Head of caudate nucleus (tissue), 42 donors: ENCODE results near the gene SYNE3.

Source experiments
- DNase-seq, 42 donors: peaks; one replicate each; pipeline versions ENCODE4 v3.0.0 to v3.0.0-alpha.2; 2020 to 2021; ENCODE audit warnings: mixed read lengths in 7 of 42
- intact Hi-C: fragments of 100-400 bp; cut with DNase I; formaldehyde crosslinking; loops from one replicate; pipeline ENCODE4 v1.15.0; 2022

SYNE3 gene

GRCh38 chr14:95527387-95528002, 11.0 kb upstream of the SYNE3 start:
- intact Hi-C loops: loop anchor here (2.0 kb wide), 1 partner anchor 85 kb away; no protein-coding TSS in a partner anchor
- DNase-seq: peak in 30 of 42 donors; percentile 39 to 90 (median 69)

DNA sequence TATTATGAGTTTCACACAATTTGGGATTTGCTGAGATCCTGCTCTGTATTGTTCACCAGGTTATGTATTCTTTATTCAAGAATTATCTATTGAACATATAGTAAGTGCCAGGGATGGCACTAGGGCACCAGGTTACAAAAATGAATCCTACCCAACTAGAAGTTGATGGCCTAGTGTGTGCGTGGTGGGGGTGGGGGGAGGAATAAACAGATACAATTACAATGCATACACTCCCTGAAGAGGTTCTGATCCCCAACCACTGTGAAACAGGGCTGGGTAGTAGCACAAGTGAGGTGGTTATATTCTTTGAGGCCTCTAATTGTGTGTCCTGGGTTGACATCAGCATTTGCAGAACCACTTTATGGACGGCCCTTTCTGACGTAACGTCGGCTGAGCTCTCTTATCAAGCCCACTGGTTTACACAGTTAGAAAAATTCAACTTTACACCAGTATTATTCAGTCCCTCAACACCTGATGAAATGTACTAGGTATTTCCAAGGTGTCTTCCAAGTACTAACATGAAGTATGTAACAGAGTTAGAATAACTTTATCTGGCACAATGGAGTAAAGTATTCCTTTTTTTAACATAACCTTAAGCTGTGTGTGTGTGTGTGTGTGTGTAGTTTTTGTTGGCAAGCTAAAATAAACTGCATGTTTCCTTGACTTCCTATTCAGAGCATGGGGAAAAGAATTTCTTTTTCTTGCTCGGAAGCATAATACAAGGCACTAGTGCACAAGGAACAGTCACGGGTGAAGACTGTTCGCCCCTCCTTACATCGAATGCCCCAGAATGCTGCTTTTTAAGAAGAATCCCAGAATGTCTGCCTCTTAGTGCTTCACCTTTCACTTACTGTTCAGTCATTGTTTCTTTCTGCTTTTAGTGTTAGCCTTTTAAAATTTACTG, 10.3 kb upstream of the SYNE3 start:
- intact Hi-C loops: loop anchor here (2.0 kb wide), 1 partner anchor 84 kb away; no protein-coding TSS in a partner anchor
- peak in 1 of 42 donors; percentile 7 for DNase-seq

DNA sequence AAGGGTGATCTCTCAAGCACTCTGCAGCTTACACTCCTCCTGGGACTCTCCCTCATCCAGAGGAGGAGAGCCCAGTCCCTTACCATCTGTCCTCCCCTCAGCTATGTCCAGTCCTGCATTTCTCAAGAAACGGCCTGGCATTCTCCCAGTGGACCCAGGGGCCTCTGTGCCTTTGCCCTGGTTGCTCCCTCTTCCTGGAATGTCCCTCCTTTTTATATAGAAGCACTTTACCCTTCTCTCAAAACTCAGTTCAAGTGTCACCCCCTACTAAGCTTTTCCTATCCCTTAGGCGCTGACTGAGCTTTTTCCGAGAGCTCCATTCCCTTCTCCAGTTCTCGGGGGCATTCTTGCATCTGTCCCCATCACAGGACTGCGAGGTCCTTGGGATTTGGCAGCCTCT, 9.5 kb upstream of the SYNE3 start:
- intact Hi-C loops: loop anchor here (2.0 kb wide), 1 partner anchor 83 kb away; no protein-coding TSS in a partner anchor
- DNase-seq: peak in 1 of 42 donors; percentile 3

GRCh38 chr14:95524706-95525512, 8.5 kb upstream of the SYNE3 start:
- DNase-seq: peak in 2 of 42 donors; percentile 2 to 7
- intact Hi-C loops: no loop called here

- peak in 4 of 42 donors; percentile 15 to 46 (median 30) for DNase-seq
- intact Hi-C loops: no loop called here
Measured at GRCh38 chr14:95523815-95524448, 7.5 kb upstream of the SYNE3 start.

DNA sequence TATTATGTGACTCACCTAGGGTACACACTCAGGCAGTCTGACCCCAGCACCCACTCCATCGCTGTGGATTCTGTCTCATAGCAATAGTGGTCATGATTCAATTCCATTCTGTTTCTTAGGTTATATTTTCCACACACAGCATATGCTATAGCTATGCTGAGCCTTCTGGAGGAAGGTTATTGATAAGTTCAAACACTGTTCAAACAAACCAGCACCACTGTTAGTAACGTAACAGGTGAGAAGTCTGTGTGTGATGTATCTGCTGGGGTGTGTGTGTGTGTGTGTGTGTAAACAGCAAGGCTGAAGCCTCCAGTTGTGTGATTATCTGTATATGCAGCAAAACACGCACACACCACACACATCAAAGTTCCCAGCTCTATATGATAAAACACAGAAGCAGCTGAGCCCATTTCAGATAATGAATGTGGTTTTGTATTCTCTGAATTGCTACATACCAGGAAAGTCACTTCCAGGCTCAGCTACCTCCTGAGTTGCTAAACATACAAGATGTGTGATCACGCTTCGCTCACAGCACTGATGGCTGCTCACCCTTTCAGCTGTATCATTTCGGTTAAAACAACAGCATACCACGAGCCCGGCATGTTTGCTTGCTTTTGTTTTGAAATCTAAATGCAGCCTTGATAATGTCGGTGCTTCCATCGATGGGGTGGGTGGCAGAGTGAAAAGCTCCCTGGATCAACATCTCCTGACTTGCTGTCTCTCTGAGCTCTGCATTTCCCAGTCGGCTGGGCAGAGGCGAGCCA, 6.8 kb upstream of the SYNE3 start:
- DNase-seq: peak in 4 of 42 donors; percentile 10 to 57 (median 27)
- intact Hi-C loops: no loop called here

DNA sequence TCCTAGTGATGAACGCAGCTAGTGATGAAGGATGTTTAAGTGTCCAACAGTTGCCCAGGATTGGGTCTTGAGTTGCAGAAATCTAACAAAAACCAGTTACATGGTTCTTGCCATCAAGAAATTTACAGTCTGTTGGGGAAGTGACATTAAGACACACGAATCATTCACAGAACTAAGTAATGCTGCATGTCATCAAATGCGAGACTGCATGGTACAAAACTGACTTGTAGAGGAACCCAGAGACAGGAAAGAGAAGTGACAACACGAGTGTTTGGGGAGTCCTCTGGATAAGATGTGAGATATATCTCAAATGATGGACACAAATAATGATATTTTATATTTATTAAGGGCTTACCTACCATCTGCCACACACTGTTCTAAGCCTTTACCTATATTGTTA, 6.1 kb upstream of the SYNE3 start:
- intact Hi-C loops: no loop called here

GRCh38 chr14:95522116-95522515, 5.7 kb upstream of the SYNE3 start:
- peak in 2 of 42 donors; percentile 9 to 38 for DNase-seq
- intact Hi-C loops: no loop called here

More for the DNA sequence above, 6.1 kb upstream of the SYNE3 start:
- DNase-seq: no peak

DNA sequence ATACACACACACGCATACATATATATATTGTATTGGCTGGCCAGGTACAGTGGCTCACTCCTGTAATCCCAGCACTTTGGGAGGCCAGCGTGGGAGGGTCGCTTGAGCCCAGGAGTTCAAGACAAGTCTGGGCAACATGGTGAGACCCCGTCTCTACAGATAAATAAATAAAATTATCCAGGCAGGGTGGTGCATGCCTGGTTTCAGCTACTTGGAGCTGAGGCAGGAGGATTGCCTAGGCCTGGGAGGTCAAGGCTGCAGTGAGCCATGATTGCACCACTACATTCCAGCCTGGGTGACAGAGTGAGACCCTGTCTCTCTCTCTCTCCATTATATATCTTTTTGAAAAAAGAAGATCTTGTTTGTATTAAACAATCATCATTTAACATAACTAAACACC, 4.6 kb upstream of the SYNE3 start:
- intact Hi-C loops: no loop called here
- DNase-seq: peak in 2 of 42 donors; percentile 0 to 16

- DNase-seq: peak in 5 of 42 donors; percentile 10 to 60 (median 52)
- intact Hi-C loops: no loop called here
Measured at GRCh38 chr14:95520346-95520745, 3.9 kb upstream of the SYNE3 start.

DNA sequence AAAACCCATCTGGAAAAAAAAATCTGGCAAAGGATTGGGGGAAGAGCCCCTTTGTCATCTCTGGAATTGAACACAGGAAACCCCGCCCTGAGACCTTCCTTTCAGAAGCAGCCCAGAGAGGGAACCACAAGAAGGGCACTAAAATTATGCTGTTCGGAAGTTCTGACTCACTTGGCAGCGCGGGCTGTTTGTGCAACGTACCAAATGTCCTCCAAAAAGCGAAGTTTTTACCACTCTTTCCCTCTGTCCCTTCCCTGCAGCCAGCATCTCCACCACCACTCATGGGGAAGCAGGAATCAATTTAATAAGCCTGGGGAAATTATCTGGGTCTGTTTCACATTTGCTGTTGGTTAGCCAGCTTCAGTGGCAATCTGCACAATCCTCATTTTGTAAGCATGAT, 3.2 kb upstream of the SYNE3 start:
- peak in 6 of 42 donors; percentile 10 to 70 (median 54) for DNase-seq
- intact Hi-C loops: no loop called here

DNA sequence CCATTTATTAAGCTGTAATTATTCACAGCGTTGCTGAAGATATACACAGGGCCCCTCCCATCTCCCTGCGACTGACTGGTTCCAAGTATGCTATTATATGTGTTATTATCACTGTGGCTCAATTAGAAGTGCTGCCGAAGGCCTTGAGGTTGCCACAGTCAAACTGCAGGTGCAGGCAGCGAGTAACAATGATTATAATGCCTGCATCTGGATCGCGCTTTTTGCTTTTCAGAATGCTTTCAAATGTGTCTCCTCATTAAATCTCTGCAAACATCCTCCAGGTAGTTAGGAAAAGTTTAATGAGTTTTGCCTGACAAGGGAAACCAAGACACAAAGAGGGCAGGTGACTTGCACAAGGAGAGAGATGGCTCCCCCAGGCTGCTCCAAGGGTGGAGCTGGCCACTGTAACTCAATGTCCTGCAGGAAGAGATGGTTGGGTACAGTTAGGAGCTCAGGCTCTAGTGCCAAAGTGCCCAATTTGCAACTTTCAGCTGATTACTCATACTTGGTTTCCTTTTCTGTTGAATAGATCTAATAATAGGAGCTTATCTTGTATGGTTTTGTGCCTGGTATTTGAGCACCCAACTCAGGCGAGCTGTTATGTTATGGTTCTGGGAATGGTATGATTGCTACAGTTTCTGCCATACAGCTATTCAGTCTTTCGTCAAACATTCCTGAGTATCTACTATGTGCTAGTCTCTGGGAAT, 1.7 kb upstream of the SYNE3 start:
- intact Hi-C loops: no loop called here
- DNase-seq: peak in 2 of 42 donors; percentile 4 to 6

GRCh38 chr14:95515596-95516552, 576 bp downstream of the SYNE3 start:
- peak in 40 of 42 donors; percentile 45 to 87 (median 76) for DNase-seq
- intact Hi-C loops: no loop called here

DNA sequence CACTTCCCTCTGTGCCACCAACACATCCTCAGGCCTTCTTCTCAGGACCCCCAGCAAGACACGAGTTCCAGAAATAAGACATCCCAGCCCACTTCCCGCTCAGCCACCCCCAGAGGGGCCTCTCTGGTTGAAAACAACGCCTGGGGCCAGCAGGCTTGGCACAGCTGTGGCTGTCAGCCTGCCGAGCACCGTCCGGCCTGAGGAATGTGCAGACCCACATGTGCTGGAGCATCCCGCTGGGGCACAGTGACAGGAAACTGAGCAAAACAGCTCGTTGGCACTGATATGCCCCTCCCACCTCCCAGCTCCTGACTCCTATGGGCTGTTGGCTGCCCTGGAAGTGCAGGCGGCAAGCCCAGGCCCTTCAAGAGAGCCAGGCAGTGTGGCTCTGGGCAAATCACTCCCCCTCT, 1.4 kb downstream of the SYNE3 start:
- intact Hi-C loops: no loop called here
- DNase-seq: peak in 39 of 42 donors; percentile 38 to 90 (median 73)

GRCh38 chr14:95514131-95515079, 2.0 kb downstream of the SYNE3 start:
- intact Hi-C loops: no loop called here
- peak in 3 of 42 donors; percentile 6 to 45 (median 17) for DNase-seq
